GM12891 (cell line): ENCODE measurements around the gene PCDHGA1.

ENCODE experiments used
- POLR2A ChIP-seq: IDR thresholded peaks from 2 replicates; pipeline ENCODE4 v1.6.1; 2011; ENCODE audit warnings: low read depth, low read length, control low read depth
- POLR2AphosphoS5 ChIP-seq: IDR thresholded peaks from 2 replicates; pipeline ENCODE4 v1.6.1; 2011; ENCODE audit warnings: low read depth, low read length, control low read depth
- POU2F2 ChIP-seq: IDR thresholded peaks from 2 replicates; pipeline ENCODE4 v1.6.1; 2011; ENCODE audit warnings: low read depth, mild to moderate bottlenecking, control low read depth, low read length, moderate library complexity
- TAF1 ChIP-seq: IDR thresholded peaks from 2 replicates; pipeline ENCODE4 v1.6.1; 2011; ENCODE audit warnings: low read depth, low read length, control low read depth

DNA sequence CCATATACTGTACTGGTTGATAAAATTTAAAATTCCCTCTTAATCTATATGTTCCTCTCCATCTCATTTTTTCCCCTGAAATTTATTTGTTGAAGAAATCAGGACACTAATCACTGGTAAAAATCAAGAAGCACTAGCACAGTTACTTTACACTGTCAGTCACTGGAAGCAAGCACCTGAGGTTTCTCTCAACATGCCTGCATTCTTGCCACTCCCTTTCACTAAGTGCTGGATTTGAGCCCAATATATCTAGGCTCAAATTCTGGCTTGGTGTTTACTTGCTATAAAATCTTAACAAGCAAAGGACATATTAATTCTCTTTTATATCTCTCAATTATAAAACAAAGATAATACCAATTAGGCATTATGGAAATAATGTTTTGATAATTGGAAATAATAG lies 229.8 kb downstream of the PCDHGA1 start:
- no peak for TF ChIP-seq POLR2A
- no peak for TF ChIP-seq POLR2AphosphoS5
- TF ChIP-seq POU2F2 = no peak
- no peak for TF ChIP-seq TAF1
